H1 (cell line): ENCODE measurements around the gene NDC1. TPM values are rescaled to one million over a fixed set of nuclear protein-coding genes. Genes with fewer than 3 reads are reported as not detected.
"Not testable (repeated sequence)": the region's sequence is repeated elsewhere in the genome, so short reads cannot be mapped to it uniquely, and the experiment has no call there.

Source experiments
- CTCF ChIA-PET: fragments of 300-600 bp; sonication (Branson Sonifier 250); formaldehyde crosslinking; loops from one replicate; lab custom pipeline; 2021; ENCODE audit not compliant: partially characterized antibody; lab: Charles Lee
- POLR2A ChIA-PET: fragments of 300-600 bp; sonication (Branson Sonifier 250); formaldehyde crosslinking; loops from one replicate; lab custom pipeline; 2021; ENCODE audit warnings: inconsistent platforms; ENCODE audit not compliant: partially characterized antibody; lab: Charles Lee
- DNase-seq, 2 experiments: peaks; one replicate each; pipeline versions ENCODE4 v3.0.0 to v3.0.0-alpha.2; 2010 to 2022; ENCODE audit warnings: low spot score in 2 of 2, low read depth in 1 of 2, mixed read lengths in 1 of 2
- FAIRE-seq: peaks from 2 replicates; lab custom pipeline; 2011; peaks lifted over from hg19 to GRCh38; lab: Jason Lieb, UNC
- H2AFZ ChIP-seq: 2 replicates; pipeline ENCODE4 v1.8.1; 2012; ENCODE audit warnings: low read length, inconsistent platforms
- H2AK5ac ChIP-seq: 2 replicates; pipeline ENCODE4 v1.6.1; 2013; ENCODE audit warnings: low read depth, low read length
- H2BK120ac ChIP-seq: replicated peaks from 2 replicates; pipeline ENCODE3; 2013; ENCODE audit warnings: low read depth, low read length, inconsistent platforms
- H2BK12ac ChIP-seq: 2 replicates; pipeline ENCODE4 v1.6.1; 2013; ENCODE audit warnings: low read depth, low read length
- H2BK15ac ChIP-seq: 2 replicates; pipeline ENCODE4 v1.6.1; 2013; ENCODE audit warnings: low read length
- H2BK20ac ChIP-seq: 2 replicates; pipeline ENCODE4 v1.6.1; 2013; ENCODE audit warnings: low read length
- H2BK5ac ChIP-seq: 2 replicates; pipeline ENCODE4 v1.6.1; 2013; ENCODE audit warnings: low read depth, low read length
- H3K14ac ChIP-seq: 2 replicates; pipeline ENCODE4 v1.6.1; 2013; ENCODE audit warnings: inconsistent platforms; ENCODE audit not compliant: insufficient read length
- H3K18ac ChIP-seq: 2 replicates; pipeline ENCODE4 v1.6.1; 2013; ENCODE audit warnings: low read length; ENCODE audit errors: extremely low read depth
- H3K23ac ChIP-seq: 2 replicates; pipeline ENCODE4 v1.6.1; 2013; ENCODE audit warnings: inconsistent platforms; ENCODE audit not compliant: insufficient read length
- H3K23me2 ChIP-seq: 2 replicates; pipeline ENCODE4 v1.6.1; 2013; ENCODE audit warnings: low read depth, low read length
- H3K27ac ChIP-seq: 2 replicates; pipeline ENCODE4 v1.6.1; 2011; ENCODE audit warnings: low read depth, low read length, inconsistent platforms
- H3K27me3 ChIP-seq, 4 experiments: replicated peaks in 1 of 4; 1 replicate in 1 of 4; 2 replicates in 3 of 4; pipeline versions ENCODE4 v1.6.1 to v1.8.1; 2011 to 2013; ENCODE audit warnings: low read length in 3 of 4, mild to moderate bottlenecking in 3 of 4, inconsistent platforms in 2 of 4, mixed read lengths in 2 of 4, moderate library complexity in 1 of 4; ENCODE audit not compliant: control insufficient read depth in 3 of 4, insufficient read depth in 3 of 4; ENCODE audit errors: extremely low read depth in 1 of 4
- H3K36me3 ChIP-seq, 4 experiments: 2 replicates each; pipeline versions ENCODE4 v1.6.1 to v1.8.1; 2011 to 2013; ENCODE audit warnings: mild to moderate bottlenecking in 4 of 4, low read length in 3 of 4, moderate library complexity in 2 of 4, control low read depth in 1 of 4, inconsistent platforms in 1 of 4; ENCODE audit not compliant: insufficient read depth in 4 of 4, control insufficient read depth in 2 of 4
- H3K4ac ChIP-seq: replicated peaks from 2 replicates; pipeline ENCODE3; 2013; ENCODE audit warnings: low read length, low read depth, mixed read lengths, inconsistent platforms; ENCODE audit not compliant: insufficient read length
- H3K4me1 ChIP-seq, 4 experiments: replicated peaks in 1 of 4; 1 replicate in 1 of 4; 2 replicates in 3 of 4; pipeline versions ENCODE4 v1.6.1 to v1.8.1; 2011 to 2013; ENCODE audit warnings: low read length in 3 of 4, inconsistent platforms in 2 of 4, mixed read lengths in 1 of 4; ENCODE audit not compliant: insufficient read depth in 4 of 4, control insufficient read depth in 3 of 4
- H3K4me2 ChIP-seq, 2 experiments: 2 replicates each; pipeline versions ENCODE4 v1.6.1 to v1.8.1; 2011 to 2013; ENCODE audit warnings: low read depth in 2 of 2, low read length in 2 of 2, control low read depth in 1 of 2, inconsistent platforms in 1 of 2, mild to moderate bottlenecking in 1 of 2; ENCODE audit not compliant: insufficient read depth in 1 of 2
- H3K4me3 ChIP-seq, 4 experiments: fragments of 200-600, 300-600 bp in 1 of 4; sonication (generic), shearing (Covaris generic), sonication (Bioruptor Twin) in 1 of 4; 2 replicates each; pipeline versions ENCODE4 v1.5.1 to v1.8.1; 2011 to 2016; ENCODE audit warnings: low read length in 4 of 4, low read depth in 3 of 4, control low read depth in 2 of 4, inconsistent platforms in 2 of 4, mild to moderate bottlenecking in 2 of 4, mixed read lengths in 1 of 4, moderate library complexity in 1 of 4; ENCODE audit not compliant: insufficient read depth in 2 of 4; ENCODE audit errors: extremely low read depth in 1 of 4
- H3K56ac ChIP-seq: replicated peaks from 2 replicates; pipeline ENCODE3; 2013; ENCODE audit warnings: low read depth, mild to moderate bottlenecking, mixed read lengths, low read length, inconsistent platforms; ENCODE audit not compliant: insufficient read length
- H3K79me1 ChIP-seq: 2 replicates; pipeline ENCODE4 v1.6.1; 2013; ENCODE audit warnings: low read depth, low read length, control low read depth
- H3K79me2 ChIP-seq, 2 experiments: 2 replicates each; pipeline versions ENCODE4 v1.6.1 to v1.8.1; 2012 to 2013; ENCODE audit warnings: low read length in 2 of 2, mild to moderate bottlenecking in 2 of 2, inconsistent platforms in 1 of 2; ENCODE audit not compliant: insufficient read depth in 2 of 2, control insufficient read depth in 1 of 2
- H3K9ac ChIP-seq, 4 experiments: replicated peaks in 1 of 4; 1 replicate in 1 of 4; 2 replicates in 3 of 4; pipeline versions ENCODE4 v1.6.1 to v1.8.1; 2011 to 2013; ENCODE audit warnings: low read depth in 3 of 4, low read length in 3 of 4, control low read depth in 2 of 4, mild to moderate bottlenecking in 2 of 4, moderate library complexity in 2 of 4, inconsistent platforms in 1 of 4; ENCODE audit errors: extremely low read depth in 1 of 4
- H3K9me3 ChIP-seq, 2 experiments: 2 replicates each; pipeline versions ENCODE4 v1.6.1 to v1.8.1; 2012 to 2013; ENCODE audit warnings: mild to moderate bottlenecking in 2 of 2, moderate library complexity in 2 of 2, control low read depth in 1 of 2, inconsistent platforms in 1 of 2, low read depth in 1 of 2, low read length in 1 of 2, mixed read lengths in 1 of 2; ENCODE audit not compliant: insufficient read depth in 2 of 2
- H4K20me1 ChIP-seq, 2 experiments: replicated peaks in 1 of 2; 2 replicates each; pipeline versions ENCODE3 to v1.8.1; 2011 to 2013; ENCODE audit warnings: inconsistent platforms in 2 of 2, low read length in 2 of 2, mild to moderate bottlenecking in 1 of 2; ENCODE audit not compliant: insufficient read depth in 2 of 2, control insufficient read depth in 1 of 2
- H4K5ac ChIP-seq: 2 replicates; pipeline ENCODE4 v1.6.1; 2013; ENCODE audit warnings: low read length, low read depth, mixed read lengths, inconsistent platforms; ENCODE audit not compliant: insufficient read length
- H4K8ac ChIP-seq: 2 replicates; pipeline ENCODE4 v1.8.0; 2013; ENCODE audit warnings: mild to moderate bottlenecking, moderate library complexity, low read length, inconsistent platforms; ENCODE audit not compliant: insufficient read depth; ENCODE audit errors: extremely low read depth
- H4K91ac ChIP-seq: replicated peaks from 2 replicates; pipeline ENCODE3; 2013; ENCODE audit warnings: low read length, mixed read lengths, inconsistent platforms; ENCODE audit not compliant: insufficient read length
- WGBS, 2 experiments: shearing (Covaris generic) in 1 of 2; methylation state at CpG; one replicate each; pipeline versions ENCODE4 v1.1.6 to v1.1.7; 2013 to 2015; ENCODE audit warnings: low lambda C conversion rate in 2 of 2, mixed read lengths in 2 of 2, inconsistent platforms in 1 of 2, low coverage in 1 of 2, missing lambda C conversion rate in 1 of 2; ENCODE audit not compliant: insufficient replicate concordance in 2 of 2, insufficient coverage in 1 of 2, insufficient read length in 1 of 2; ENCODE audit errors: extremely low coverage in 1 of 2, missing lambda C conversion rate in 1 of 2; 5-methylcytosine and 5-hydroxymethylcytosine counted together
- polyA plus RNA-seq, 7 experiments: library from polyadenylated mRNA; depleted of rRNA in 3 of 7; stranded (reverse) in 5 of 7; unstranded in 2 of 7; fragments of >200 nt in 5 of 7; fragments of 200-250 nt in 2 of 7; gene quantifications; 1 replicate in 5 of 7; 2 replicates in 1 of 7; 4 replicates in 1 of 7; pipeline versions ENCODE4 v1.2.1 to v1.2.3, GENCODE V29; 2011 to 2013; ENCODE audit warnings: missing spikeins in 2 of 7, mixed read lengths in 2 of 7
- total RNA-seq: library from RNA; stranded (reverse); fragmentation: NEBNext Ultra II Directional; extraction: Animal tissue kit (Norgen Biotek cat#: 25700); gene quantifications from 2 replicates; pipeline ENCODE4 v1.2.1, GENCODE V29; 2021

NDC1 gene
- total and polyA plus RNA-seq, 2 of the 8 experiments (the other 6 are each of a cell fraction or from before 2014, with no cell fraction given): 62.9 to 66.1 TPM

DNA sequence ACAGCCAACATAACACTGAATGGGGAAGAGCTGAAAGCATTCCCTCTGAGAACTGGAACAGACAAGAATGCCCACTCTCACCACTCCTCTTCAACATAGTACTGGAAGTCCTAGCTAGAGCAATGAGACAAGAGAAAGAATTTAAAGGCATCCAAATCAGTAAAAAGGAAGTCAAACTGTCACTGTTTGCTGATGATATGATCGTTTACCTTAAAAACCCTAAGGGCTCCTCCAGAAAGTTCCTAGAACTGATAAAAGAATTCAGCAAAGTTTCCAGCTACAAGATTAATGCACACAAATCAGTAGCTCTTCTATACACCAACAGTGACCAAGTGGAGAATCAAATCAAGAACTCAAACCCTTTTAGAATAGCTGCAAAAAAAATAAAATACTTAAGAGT, 22.6 kb downstream of the NDC1 start:
- not testable (repeated sequence) for H3K23me2 ChIP-seq, H3K56ac ChIP-seq, H2BK20ac ChIP-seq, H3K27me3 ChIP-seq, H3K14ac ChIP-seq, H3K79me1 ChIP-seq, DNase-seq, H3K18ac ChIP-seq, H3K4me2 ChIP-seq, H3K4me1 ChIP-seq, H3K27ac ChIP-seq, H2BK12ac ChIP-seq, H4K5ac ChIP-seq, H3K9ac ChIP-seq, H2BK15ac ChIP-seq, H3K23ac ChIP-seq, H4K20me1 ChIP-seq, H2BK5ac ChIP-seq, FAIRE-seq, H4K91ac ChIP-seq, H2AK5ac ChIP-seq, H2AFZ ChIP-seq, H3K9me3 ChIP-seq, H3K4me3 ChIP-seq, H3K4ac ChIP-seq, H4K8ac ChIP-seq, H2BK120ac ChIP-seq
- peaks cover 0 to 16% of the 10 kb centered on the region in 2 experiments; a peak in 2 of 4 replicates for H3K79me2 ChIP-seq
- WGBS, 2 experiments: 89% methylated on average over 1 of the region's 1 CpG; no CpG with 5 or more reads in 1 of the 2 experiments
- ChIA-PET CTCF (interaction anchor here (0.7 kb wide), 1 partner anchor 10 kb away, joined by 4 read pairs; no protein-coding TSS in a partner anchor), POLR2A (interaction anchor here (1.0 kb wide), 1 partner anchor 34 kb away, joined by 3 read pairs; no protein-coding TSS in a partner anchor)
- peaks cover 0 to 18% (median 8%) of the 10 kb centered on the region in 4 experiments; a peak in 4 of 8 replicates for H3K36me3 ChIP-seq
